Measurements from ENCODE around the gene GLP1R.

DNA sequence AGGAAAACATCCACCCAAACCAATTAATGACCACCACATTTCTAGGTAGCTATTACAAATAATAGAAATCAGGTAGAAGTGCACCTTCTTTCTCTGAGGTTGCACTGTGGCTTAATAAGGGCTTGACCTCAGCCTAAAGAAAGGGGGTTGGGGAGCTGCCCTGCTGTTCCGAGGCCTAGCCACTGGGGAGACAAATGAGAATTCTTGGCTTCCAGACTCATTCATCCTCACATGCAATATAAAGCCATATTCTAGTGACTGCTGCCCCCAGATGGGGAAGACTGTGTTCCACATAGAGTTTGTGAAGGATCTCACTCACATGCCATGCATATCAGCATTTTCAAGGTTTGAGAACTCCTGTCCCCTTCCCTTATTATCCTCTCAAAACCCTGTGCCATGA lies 43.5 kb downstream of the GLP1R start:
- TF ChIP-seq CTCF (IDR thresholded peaks at IDR 0.05 in 4 of 5, conservative IDR thresholded peaks at IDR 0.05 in 1 of 5) (no peak), POLR2A (IDR thresholded peaks at IDR 0.05) (no peak)

Data from gastrocnemius medialis (tissue), 4 donors.